T-cell (primary cell): ENCODE data around the gene LDLRAD4. TPM values are rescaled to one million over a fixed set of nuclear protein-coding genes. Genes with fewer than 3 reads are reported as not detected.

Source experiments
- ATAC-seq, 4 experiments: fragments of 200-7000 bp in 3 of 4; fragments of 150-1000 bp in 1 of 4; cut with Tn5 transposase; replicated peaks in 1 of 4; 1 replicate in 3 of 4; 2 replicates in 1 of 4; pipeline ENCODE4 v1.10.0; 2021; ENCODE audit warnings: moderate library complexity in 3 of 4, mild to moderate bottlenecking in 2 of 4, moderate number of reproducible peaks in 1 of 4
- CTCF ChIA-PET, 2 donors: fragments of 300-600 bp; sonication (Branson Sonifier 250); formaldehyde crosslinking; loops; one replicate each; lab custom pipeline; 2022; ENCODE audit warnings: antibody characterized with exemption in 2 of 2; lab: Charles Lee
- POLR2A ChIA-PET, 2 donors: fragments of 300-600 bp; sonication (Branson Sonifier 250); formaldehyde crosslinking; loops; one replicate each; lab custom pipeline; 2022; ENCODE audit warnings: antibody characterized with exemption in 2 of 2; lab: Charles Lee
- DNase-seq, 35 experiments: peaks; one replicate each; pipeline versions ENCODE4 v3.0.0 to v3.0.0-alpha.2; 2013 to 2023
- H3K27ac ChIP-seq: one replicate; pipeline ENCODE4 v1.5.1; 2013; ENCODE audit warnings: low read length
- H3K27me3 ChIP-seq, 2 experiments: replicated peaks in 1 of 2; 1 replicate in 1 of 2; 2 replicates in 1 of 2; pipeline versions ENCODE4 v1.6.1 to v1.7.0; 2013; ENCODE audit warnings: low read length in 1 of 2, mixed read lengths in 1 of 2; ENCODE audit not compliant: control insufficient read depth in 2 of 2, insufficient read depth in 2 of 2; ENCODE audit errors: extremely low read depth in 1 of 2
- H3K36me3 ChIP-seq, 2 donors: 1 replicate in 1 of 2; 2 replicates in 1 of 2; pipeline versions ENCODE4 v1.6.1 to v1.7.0; 2013; ENCODE audit warnings: low read length in 1 of 2; ENCODE audit not compliant: control insufficient read depth in 2 of 2, insufficient read depth in 1 of 2; ENCODE audit errors: extremely low read depth in 1 of 2
- H3K4me1 ChIP-seq, 2 experiments: 1 replicate in 1 of 2; 2 replicates in 1 of 2; pipeline versions ENCODE4 v1.6.1 to v1.7.0; 2013; ENCODE audit warnings: low read length in 2 of 2, mixed read lengths in 1 of 2; ENCODE audit not compliant: insufficient read depth in 2 of 2, control insufficient read depth in 1 of 2; ENCODE audit errors: extremely low read depth in 1 of 2
- H3K4me3 ChIP-seq, 2 donors: 1 replicate in 1 of 2; 2 replicates in 1 of 2; pipeline versions ENCODE4 v1.5.1 to v1.7.0; 2013; ENCODE audit warnings: mild to moderate bottlenecking in 2 of 2, low read length in 1 of 2, moderate library complexity in 1 of 2; ENCODE audit not compliant: control insufficient read depth in 1 of 2; ENCODE audit errors: extremely low read depth in 1 of 2
- H3K9me3 ChIP-seq: 2 replicates; pipeline ENCODE4 v1.7.0; 2013
- H3K27ac Mint-ChIP-seq, 2 donors: one replicate each; pipeline ENCODE4 v1.8.0; 2020 to 2021; ENCODE audit warnings: mild to moderate bottlenecking in 2 of 2, mixed read lengths in 2 of 2
- H3K27me3 Mint-ChIP-seq, 2 donors: one replicate each; pipeline ENCODE4 v1.8.0; 2021 to 2022; ENCODE audit warnings: mixed read lengths in 2 of 2
- H3K36me3 Mint-ChIP-seq: one replicate; pipeline ENCODE4 v1.8.0; 2021; ENCODE audit warnings: mixed read lengths
- H3K4me1 Mint-ChIP-seq, 3 donors: one replicate each; pipeline ENCODE4 v1.8.0; 2020 to 2022; ENCODE audit warnings: mixed read lengths in 3 of 3, mild to moderate bottlenecking in 1 of 3
- H3K4me3 Mint-ChIP-seq, 3 donors: one replicate each; pipeline ENCODE4 v1.8.0; 2020 to 2022; ENCODE audit warnings: mild to moderate bottlenecking in 3 of 3, mixed read lengths in 3 of 3, moderate library complexity in 3 of 3
- H3K9me3 Mint-ChIP-seq, 3 donors: one replicate each; pipeline ENCODE4 v1.8.0; 2020 to 2022; ENCODE audit warnings: mixed read lengths in 3 of 3
- WGBS: methylation state at CpG from one replicate; pipeline ENCODE4 v1.1.5; 2013; ENCODE audit warnings: missing lambda C conversion rate; ENCODE audit not compliant: insufficient coverage; 5-methylcytosine and 5-hydroxymethylcytosine counted together
- total RNA-seq, 35 experiments: library from RNA in 6 of 35; stranded (reverse) in 6 of 35; fragments of 120-200 nt in 1 of 35; gene quantifications; one replicate each; pipeline versions ENCODE4 v1.2.1 to v1.2.4 and lab custom pipeline; 2013 to 2026

LDLRAD4 gene
- total RNA-seq, 5 donors from 2014 or later (not counting 1 experiment from before 2014, with no cell fraction given): 57.6 to 80.8 (median 72.4) TPM

DNA sequence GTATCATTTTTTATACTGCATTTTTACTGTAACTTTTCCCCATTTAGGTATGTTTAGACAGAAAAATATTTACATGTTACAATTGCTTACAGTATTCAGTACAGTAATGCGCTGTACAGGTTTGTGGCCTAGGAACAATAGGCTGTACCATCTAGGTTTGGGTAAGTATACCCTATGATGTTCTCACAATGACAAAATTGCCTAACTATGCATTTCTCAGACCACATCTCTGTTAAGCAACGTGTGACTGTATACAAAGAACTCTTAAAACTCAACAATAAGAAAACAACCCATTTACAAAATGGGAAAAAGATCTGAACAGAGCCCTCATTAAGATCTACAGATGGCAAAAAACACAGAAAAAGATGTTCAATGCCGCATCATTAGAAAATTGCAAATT is 478.4 kb downstream of the LDLRAD4 start:
- ATAC-seq: no peak

DNA sequence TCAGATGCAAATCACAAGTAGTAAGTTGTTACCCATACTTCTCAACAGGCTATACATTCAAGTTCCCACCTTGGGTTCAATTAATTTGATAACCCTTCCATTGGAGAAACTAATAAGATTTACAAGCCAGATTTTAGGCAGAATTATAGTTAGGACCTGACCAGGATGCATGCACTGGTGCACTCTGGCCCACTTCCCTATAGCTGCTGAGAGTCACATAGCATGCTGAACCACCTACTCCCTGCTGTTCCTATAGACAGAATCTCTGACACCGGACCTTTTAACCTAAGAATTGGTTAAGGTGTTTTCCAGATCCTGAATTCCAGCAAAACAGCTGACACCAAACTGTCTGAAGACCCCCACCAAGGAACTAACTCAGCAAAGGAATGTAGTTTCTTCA is 481.6 kb downstream of the LDLRAD4 start:
- no peaks in the 10 kb centered on the region for H3K27me3 ChIP-seq
- H3K4me3 ChIP-seq: no peak overlapping the region
- Mint-ChIP-seq H3K4me3 (no peak overlapping the region), H3K27me3 (no peaks in the 10 kb centered on the region), H3K9me3 (peaks cover 13 to 30% (median 16%) of the 10 kb centered on the region in 3 donors), H3K4me1 (peaks cover 9 to 17% (median 13%) of the 10 kb centered on the region in 3 donors), H3K27ac (no peak overlapping the region), H3K36me3 (peaks cover 39% of the 10 kb centered on the region)
- H3K9me3 ChIP-seq: peaks cover 5% of the 10 kb centered on the region
- no CpG with 5 or more reads among the region's 1 CpG for WGBS
- DNase-seq: no peak
- H3K27ac ChIP-seq: no peak overlapping the region
- CTCF ChIA-PET: no interaction called here
- H3K36me3 ChIP-seq: no peaks in the 10 kb centered on the region
- no peaks in the 10 kb centered on the region for H3K4me1 ChIP-seq
- POLR2A ChIA-PET: no interaction called here
- no peak for ATAC-seq

More for the DNA sequence above, 478.4 kb downstream of the LDLRAD4 start:
- Mint-ChIP-seq H3K27me3 (no peaks in the 10 kb centered on the region), H3K36me3 (peaks cover 29% of the 10 kb centered on the region), H3K4me1 (peaks cover 18 to 25% (median 22%) of the 10 kb centered on the region in 3 donors), H3K27ac (no peak overlapping the region), H3K9me3 (peaks cover 10 to 21% (median 15%) of the 10 kb centered on the region in 3 donors), H3K4me3 (no peak overlapping the region)
- ChIA-PET POLR2A (no interaction called here), CTCF (no interaction called here)
- DNase-seq: no peak
- H3K4me3 ChIP-seq: no peak overlapping the region
- no peaks in the 10 kb centered on the region for H3K9me3 ChIP-seq
- no peaks in the 10 kb centered on the region for H3K36me3 ChIP-seq
- no CpG with 5 or more reads among the region's 3 CpGs for WGBS
- no peaks in the 10 kb centered on the region for H3K4me1 ChIP-seq
- no peaks in the 10 kb centered on the region for H3K27me3 ChIP-seq
- H3K27ac ChIP-seq: no peak overlapping the region

Other genes starting within 250 kb of the LDLRAD4 start
- gene CEP192, start 227.4 kb upstream of the LDLRAD4 start, total RNA-seq: 10 to 100 TPM; 28.9 to 37.2 (median 32.9) TPM